ENCODE data around the gene PAM. TPM values are rescaled to one million over a fixed set of nuclear protein-coding genes. Genes with fewer than 3 reads are reported as not detected.

The PAM gene
- total and polyA plus RNA-seq, 2 of the 8 experiments (the other 6 are each of a cell fraction or from before 2014, with no cell fraction given): 30.4 to 67.8 TPM

DNA sequence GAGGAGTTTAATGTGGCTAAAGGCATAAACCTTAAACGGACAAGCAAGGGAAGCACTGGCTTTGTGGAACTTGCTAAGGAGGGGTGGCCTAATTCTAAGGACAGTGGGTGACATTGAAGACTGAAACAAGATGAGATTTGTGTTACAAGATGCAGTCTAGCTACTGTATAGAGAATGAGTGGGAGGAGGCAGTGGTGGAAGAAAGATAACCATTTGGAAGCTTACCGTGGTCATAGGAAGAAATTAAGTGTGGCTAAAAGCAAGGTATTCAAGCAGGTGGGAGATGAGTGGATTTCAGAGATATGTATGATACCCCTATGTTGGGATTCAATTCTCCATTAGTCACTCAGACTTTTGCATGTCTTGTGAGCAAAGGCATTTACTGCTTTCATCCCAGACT is 4.6 kb downstream of the PAM start:
- POLR2A ChIA-PET (ENCODE audit: partially characterized antibody): no interaction called here
- WGBS, 2 experiments (ENCODE audit: extremely low coverage in 1 of 2, insufficient coverage in 1 of 2, insufficient read length in 1 of 2, insufficient replicate concordance in 2 of 2, low coverage in 1 of 2, low lambda C conversion rate in 2 of 2, missing lambda C conversion rate in 1 of 2): 88% methylated on average over 2 of the region's 2 CpGs; no CpG with 5 or more reads in 1 of the 2 experiments
- peaks cover 0 to 41% of the 10 kb centered on the region in 2 experiments; a peak in 2 of 4 replicates for H3K79me2 ChIP-seq (ENCODE audit: control insufficient read depth in 1 of 2, insufficient read depth in 2 of 2, low read length in 2 of 2)

More for the DNA sequence above, 4.6 kb downstream of the PAM start:
- Histone ChIP-seq H2BK15ac (ENCODE audit: low read length) (no peak overlapping the region), H3K23me2 (ENCODE audit: low read depth, low read length) (peaks cover 11% of the 10 kb centered on the region), H3K27me3 (replicated peaks in 1 of 4; ENCODE audit: control insufficient read depth in 3 of 4, extremely low read depth in 1 of 4, insufficient read depth in 3 of 4, low read length in 3 of 4) (peaks cover 0 to 2% (median 0%) of the 10 kb centered on the region in 4 experiments; a peak in 2 of 7 replicates), H3K14ac (ENCODE audit: insufficient read length) (no peak overlapping the region), H2BK120ac (replicated peaks; ENCODE audit: low read depth, low read length) (no peak overlapping the region), H3K9ac (replicated peaks in 1 of 4; ENCODE audit: extremely low read depth in 1 of 4, low read depth in 3 of 4, low read length in 3 of 4) (no peak overlapping the region), H3K56ac (replicated peaks; ENCODE audit: insufficient read length, low read depth, low read length) (no peak overlapping the region), H2AFZ (ENCODE audit: low read length) (no peak overlapping the region), H2AK5ac (ENCODE audit: low read depth, low read length) (no peak overlapping the region), H3K79me1 (ENCODE audit: low read depth, low read length) (no peaks in the 10 kb centered on the region; the same call in 1 of the 2 replicates), H3K23ac (ENCODE audit: insufficient read length) (no peak overlapping the region), H4K5ac (ENCODE audit: insufficient read length, low read depth, low read length) (no peak overlapping the region), H3K4me3 (ENCODE audit: extremely low read depth in 1 of 4, insufficient read depth in 2 of 4, low read depth in 3 of 4, low read length in 4 of 4) (no peak overlapping the region), H4K91ac (replicated peaks; ENCODE audit: insufficient read length, low read length) (no peak overlapping the region), H3K27ac (ENCODE audit: low read depth, low read length) (no peak overlapping the region), H3K18ac (ENCODE audit: extremely low read depth, low read length) (no peak overlapping the region), H3K4me1 (replicated peaks in 1 of 4; ENCODE audit: control insufficient read depth in 3 of 4, insufficient read depth in 4 of 4, low read length in 3 of 4) (peaks cover 0 to 9% (median 5%) of the 10 kb centered on the region in 4 experiments; a peak in 5 of 7 replicates), H4K8ac (ENCODE audit: extremely low read depth, insufficient read depth, low read length) (no peak overlapping the region), H3K9me3 (ENCODE audit: insufficient read depth in 2 of 2, low read depth in 1 of 2, low read length in 1 of 2) (no peaks in the 10 kb centered on the region), H2BK12ac (ENCODE audit: low read depth, low read length) (no peak overlapping the region), H3K4ac (replicated peaks; ENCODE audit: insufficient read length, low read depth, low read length) (no peak overlapping the region), H2BK20ac (ENCODE audit: low read length) (no peak overlapping the region), H2BK5ac (ENCODE audit: low read depth, low read length) (no peak overlapping the region), H3K4me2 (ENCODE audit: insufficient read depth in 1 of 2, low read depth in 2 of 2, low read length in 2 of 2) (no peak overlapping the region), H4K20me1 (replicated peaks in 1 of 2; ENCODE audit: control insufficient read depth in 1 of 2, insufficient read depth in 2 of 2, low read length in 2 of 2) (peaks cover 0 to 2% of the 10 kb centered on the region in 2 experiments), H3K36me3 (ENCODE audit: control insufficient read depth in 2 of 4, insufficient read depth in 4 of 4, low read length in 3 of 4) (no peaks in the 10 kb centered on the region)
- no peak for TF ChIP-seq SAP30 (IDR thresholded peaks at IDR 0.05; ENCODE audit: insufficient read depth, insufficient replicate concordance, low read length)
- no peak for TF ChIP-seq CTCF (IDR thresholded peaks at IDR 0.05; ENCODE audit: control extremely low read depth in 1 of 3, insufficient read depth in 1 of 3, low read depth in 1 of 3, low read length in 3 of 3)
- TF ChIP-seq POLR2A (IDR thresholded peaks at IDR 0.05; ENCODE audit: control extremely low read depth in 1 of 2, low read depth in 2 of 2, low read length in 2 of 2): no peak
- no peak for TF ChIP-seq KDM1A (IDR thresholded peaks at IDR 0.05; ENCODE audit: borderline replicate concordance, low read length)
- no peak for TF ChIP-seq FOSL1 (IDR thresholded peaks at IDR 0.05; ENCODE audit: insufficient read depth, low read depth, low read length)
- TF ChIP-seq TAF7 (optimal IDR thresholded peaks at IDR 0.05; ENCODE audit: borderline replicate concordance, low read depth, low read length): no peak
- TF ChIP-seq SP2 (IDR thresholded peaks at IDR 0.05; ENCODE audit: low read length): no peak
- no peak for TF ChIP-seq SRF (IDR thresholded peaks at IDR 0.05; ENCODE audit: low read depth, low read length)
- TF ChIP-seq PHF8 (conservative IDR thresholded peaks at IDR 0.05; ENCODE audit: low read depth, low read length): no peak
- TF ChIP-seq CEBPB (IDR thresholded peaks at IDR 0.05; ENCODE audit: low read depth, low read length): no peak
- CTCF ChIA-PET (ENCODE audit: partially characterized antibody): interaction anchor here (1.4 kb wide), 1 partner anchor 12 kb away, joined by 4 read pairs; no protein-coding TSS in a partner anchor
- FAIRE-seq (no peak), DNase-seq (ENCODE audit: low read depth in 1 of 2, low spot score in 2 of 2) (no peak)

All from H1 (cell line).